Activated T-helper 17 cell treated with anti-CD3 and anti-CD28 coated beads, Interleukin-2, amount 50 U/mL, for 72 hours (primary cell): ENCODE results near the gene PPP3R1. TPM values are rescaled to one million over a fixed set of nuclear protein-coding genes. Genes with fewer than 3 reads are reported as not detected.
A peak's percentile ranks its signal among the peaks of the same experiment; 100 is the strongest.

Experiments
- ATAC-seq: fragments of 150-1000 bp; cut with Tn5 transposase; replicated peaks from 2 replicates; pipeline ENCODE4 v1.10.0; 2021; ENCODE audit warnings: mild to moderate bottlenecking, moderate library complexity
- H3K27ac Mint-ChIP-seq: one replicate; pipeline ENCODE4 v1.8.0; 2022; ENCODE audit warnings: mixed read lengths
- H3K27me3 Mint-ChIP-seq: one replicate; pipeline ENCODE4 v1.8.0; 2022; ENCODE audit warnings: mixed read lengths
- H3K36me3 Mint-ChIP-seq: one replicate; pipeline ENCODE4 v1.8.0; 2022; ENCODE audit warnings: low read depth, mild to moderate bottlenecking, mixed read lengths
- H3K4me1 Mint-ChIP-seq: one replicate; pipeline ENCODE4 v1.8.0; 2022; ENCODE audit warnings: mixed read lengths
- H3K4me3 Mint-ChIP-seq: one replicate; pipeline ENCODE4 v1.8.0; 2022; ENCODE audit warnings: mild to moderate bottlenecking, mixed read lengths
- H3K9me3 Mint-ChIP-seq: one replicate; pipeline ENCODE4 v1.8.0; 2022; ENCODE audit warnings: mixed read lengths
- total RNA-seq, 2 donors: library from RNA; stranded (reverse); gene quantifications; one replicate each; pipeline ENCODE4 v1.2.3, GENCODE V29; 2022

PPP3R1 gene
- total RNA-seq, 2 donors from 2014 or later = 54.1 to 70.0 TPM

- H3K4me3 Mint-ChIP-seq = no peak overlapping the region
- ATAC-seq = no peak
- no peaks in the 10 kb centered on the region for H3K36me3 Mint-ChIP-seq
- H3K27ac Mint-ChIP-seq = no peak overlapping the region
- H3K9me3 Mint-ChIP-seq = no peaks in the 10 kb centered on the region
- no peaks in the 10 kb centered on the region for H3K4me1 Mint-ChIP-seq
- peaks cover 6% of the 10 kb centered on the region for H3K27me3 Mint-ChIP-seq
These were observed 28.0 kb upstream of the PPP3R1 start for GRCh38 chr2:68280348-68280747.

GRCh38 chr2:68279691-68280090 lies 27.4 kb upstream of the PPP3R1 start:
- H3K9me3 Mint-ChIP-seq = no peaks in the 10 kb centered on the region
- H3K27me3 Mint-ChIP-seq = peaks cover 6% of the 10 kb centered on the region
- H3K4me3 Mint-ChIP-seq = no peak overlapping the region
- H3K4me1 Mint-ChIP-seq = no peaks in the 10 kb centered on the region
- no peak overlapping the region for H3K27ac Mint-ChIP-seq
- no peak for ATAC-seq
- H3K36me3 Mint-ChIP-seq = no peaks in the 10 kb centered on the region

GRCh38 chr2:68278169-68278568 lies 25.8 kb upstream of the PPP3R1 start:
- H3K4me3 Mint-ChIP-seq = no peak overlapping the region

GRCh38 chr2:68274022-68274421 lies 21.7 kb upstream of the PPP3R1 start:
- Mint-ChIP-seq H3K36me3 (no peaks in the 10 kb centered on the region), H3K9me3 (no peaks in the 10 kb centered on the region), H3K27me3 (peaks cover 5% of the 10 kb centered on the region), H3K4me3 (no peak overlapping the region), H3K27ac (no peak overlapping the region), H3K4me1 (no peaks in the 10 kb centered on the region)
- no peak for ATAC-seq

More at GRCh38 chr2:68278169-68278568, 25.8 kb upstream of the PPP3R1 start:
- Mint-ChIP-seq H3K9me3 (no peaks in the 10 kb centered on the region), H3K27ac (no peak overlapping the region), H3K27me3 (peaks cover 3% of the 10 kb centered on the region), H3K36me3 (no peaks in the 10 kb centered on the region), H3K4me1 (no peaks in the 10 kb centered on the region)
- ATAC-seq = no peak

- no peak for ATAC-seq
- Mint-ChIP-seq H3K4me3 (no peak overlapping the region), H3K4me1 (no peaks in the 10 kb centered on the region), H3K9me3 (no peaks in the 10 kb centered on the region), H3K27me3 (peaks cover 5% of the 10 kb centered on the region), H3K27ac (no peak overlapping the region), H3K36me3 (no peaks in the 10 kb centered on the region)
These were observed 20.1 kb upstream of the PPP3R1 start for GRCh38 chr2:68272246-68272994.

- no peak for ATAC-seq
- no peaks in the 10 kb centered on the region for H3K27me3 Mint-ChIP-seq
- H3K9me3 Mint-ChIP-seq = no peaks in the 10 kb centered on the region
- no peaks in the 10 kb centered on the region for H3K4me1 Mint-ChIP-seq
- no peak overlapping the region for H3K4me3 Mint-ChIP-seq
- no peaks in the 10 kb centered on the region for H3K36me3 Mint-ChIP-seq
- H3K27ac Mint-ChIP-seq = no peak overlapping the region
These were observed 14.3 kb upstream of the PPP3R1 start for GRCh38 chr2:68266655-68267054.

- ATAC-seq = no peak
- Mint-ChIP-seq H3K27me3 (no peaks in the 10 kb centered on the region), H3K36me3 (no peaks in the 10 kb centered on the region), H3K9me3 (no peaks in the 10 kb centered on the region), H3K27ac (no peak overlapping the region), H3K4me3 (no peak overlapping the region), H3K4me1 (no peaks in the 10 kb centered on the region)
These were observed 11.3 kb upstream of the PPP3R1 start for GRCh38 chr2:68263632-68264031.

- Mint-ChIP-seq H3K4me1 (peaks cover 12% of the 10 kb centered on the region), H3K27ac (no peak overlapping the region), H3K36me3 (no peaks in the 10 kb centered on the region), H3K4me3 (no peak overlapping the region), H3K9me3 (no peaks in the 10 kb centered on the region), H3K27me3 (no peaks in the 10 kb centered on the region)
- ATAC-seq = no peak
These were observed 6.5 kb upstream of the PPP3R1 start for GRCh38 chr2:68258851-68259250.

GRCh38 chr2:68256093-68256450 lies 3.7 kb upstream of the PPP3R1 start:
- Mint-ChIP-seq H3K27ac (no peak overlapping the region), H3K36me3 (peaks cover 15% of the 10 kb centered on the region), H3K27me3 (no peaks in the 10 kb centered on the region), H3K4me3 (no peak overlapping the region), H3K4me1 (peaks cover 12% of the 10 kb centered on the region), H3K9me3 (no peaks in the 10 kb centered on the region)
- ATAC-seq = no peak

- peaks cover 29% of the 10 kb centered on the region for H3K36me3 Mint-ChIP-seq
These were observed 1.1 kb upstream of the PPP3R1 start for GRCh38 chr2:68253219-68254068.

GRCh38 chr2:68251855-68252399 lies 405 bp downstream of the PPP3R1 start:
- Mint-ChIP-seq H3K27ac (peak overlapping the region; percentile 96), H3K27me3 (no peaks in the 10 kb centered on the region), H3K36me3 (peaks cover 29% of the 10 kb centered on the region), H3K9me3 (no peaks in the 10 kb centered on the region), H3K4me3 (no peak overlapping the region), H3K4me1 (peaks cover 17% of the 10 kb centered on the region)
- peak; percentile 5 for ATAC-seq

More at GRCh38 chr2:68253219-68254068, 1.1 kb upstream of the PPP3R1 start:
- peak overlapping the region; percentile 96 for H3K27ac Mint-ChIP-seq
- no peaks in the 10 kb centered on the region for H3K9me3 Mint-ChIP-seq
- ATAC-seq = no peak
- no peaks in the 10 kb centered on the region for H3K27me3 Mint-ChIP-seq
- H3K4me3 Mint-ChIP-seq = no peak overlapping the region
- H3K4me1 Mint-ChIP-seq = peaks cover 17% of the 10 kb centered on the region

GRCh38 chr2:68251187-68251854 lies 1.0 kb downstream of the PPP3R1 start:
- no peak overlapping the region for H3K4me3 Mint-ChIP-seq
- no peaks in the 10 kb centered on the region for H3K9me3 Mint-ChIP-seq
- H3K27ac Mint-ChIP-seq = peak overlapping the region; percentile 91
- peaks cover 29% of the 10 kb centered on the region for H3K36me3 Mint-ChIP-seq
- H3K4me1 Mint-ChIP-seq = peaks cover 17% of the 10 kb centered on the region
- ATAC-seq = peak; percentile 66
- H3K27me3 Mint-ChIP-seq = no peaks in the 10 kb centered on the region

GRCh38 chr2:68250652-68251186 lies 1.6 kb downstream of the PPP3R1 start:
- ATAC-seq = no peak
- peaks cover 29% of the 10 kb centered on the region for H3K36me3 Mint-ChIP-seq

GRCh38 chr2:68250196-68250595 lies 2.1 kb downstream of the PPP3R1 start:
- no peak for ATAC-seq
- H3K4me3 Mint-ChIP-seq = no peak overlapping the region

More at GRCh38 chr2:68250652-68251186, 1.6 kb downstream of the PPP3R1 start:
- Mint-ChIP-seq H3K27ac (peak overlapping the region; percentile 91), H3K27me3 (no peaks in the 10 kb centered on the region), H3K4me3 (no peak overlapping the region), H3K9me3 (no peaks in the 10 kb centered on the region), H3K4me1 (peaks cover 12% of the 10 kb centered on the region)

More at GRCh38 chr2:68250196-68250595, 2.1 kb downstream of the PPP3R1 start:
- Mint-ChIP-seq H3K27ac (peak overlapping the region; percentile 91), H3K9me3 (no peaks in the 10 kb centered on the region), H3K27me3 (no peaks in the 10 kb centered on the region), H3K4me1 (peaks cover 11% of the 10 kb centered on the region), H3K36me3 (peaks cover 29% of the 10 kb centered on the region)
